CD14-positive monocyte (primary cell): ENCODE measurements around the gene KDM6B. TPM values are rescaled to one million over a fixed set of nuclear protein-coding genes. Genes with fewer than 3 reads are reported as not detected.

Experiments
- DNase-seq, 3 donors: peaks; one replicate each; pipeline ENCODE4 v3.0.0-alpha.2; 2011 to 2022
- H2AFZ ChIP-seq: 2 replicates; pipeline ENCODE4 v1.6.0; 2012; ENCODE audit warnings: mild to moderate bottlenecking, low read depth, low read length, inconsistent platforms; ENCODE audit not compliant: insufficient read depth, poor library complexity, severe bottlenecking
- H3K27ac ChIP-seq, 2 donors: 1 replicate in 1 of 2; 2 replicates in 1 of 2; pipeline ENCODE4 v1.5.1; 2012 to 2013; ENCODE audit warnings: low read length in 2 of 2, control low read depth in 1 of 2, inconsistent platforms in 1 of 2, low read depth in 1 of 2, mild to moderate bottlenecking in 1 of 2
- H3K27me3 ChIP-seq, 2 donors: one replicate each; pipeline versions ENCODE4 v1.6.0 to v1.6.1; 2011 to 2013; ENCODE audit warnings: low read length in 2 of 2; ENCODE audit not compliant: control insufficient read depth in 2 of 2, insufficient read depth in 2 of 2
- H3K36me3 ChIP-seq, 2 donors: replicated peaks in 1 of 2; 1 replicate in 1 of 2; 2 replicates in 1 of 2; pipeline versions ENCODE4 v1.5.1 to v1.6.1; 2012 to 2013; ENCODE audit warnings: low read length in 2 of 2, control low read depth in 1 of 2, inconsistent platforms in 1 of 2, mild to moderate bottlenecking in 1 of 2; ENCODE audit not compliant: insufficient read depth in 2 of 2, control insufficient read depth in 1 of 2
- H3K4me1 ChIP-seq, 2 donors: 1 replicate in 1 of 2; 2 replicates in 1 of 2; pipeline versions ENCODE4 v1.5.1 to v1.6.1; 2012 to 2013; ENCODE audit warnings: low read length in 2 of 2, control low read depth in 1 of 2, inconsistent platforms in 1 of 2, mild to moderate bottlenecking in 1 of 2, moderate library complexity in 1 of 2; ENCODE audit not compliant: insufficient read depth in 2 of 2, control insufficient read depth in 1 of 2
- H3K4me2 ChIP-seq: replicated peaks from 2 replicates; pipeline ENCODE3; 2012; ENCODE audit warnings: low read length, moderate library complexity, mild to moderate bottlenecking; ENCODE audit not compliant: poor library complexity, severe bottlenecking; ENCODE audit errors: extremely low read depth
- H3K4me3 ChIP-seq, 3 experiments: fragments of 200-600 bp in 1 of 3; sonication (generic) in 1 of 3; replicated peaks in 1 of 3; 1 replicate in 2 of 3; 2 replicates in 1 of 3; pipeline ENCODE4 v1.5.1; 2011 to 2013; ENCODE audit warnings: low read length in 3 of 3, mild to moderate bottlenecking in 3 of 3, control low read depth in 2 of 3, low read depth in 2 of 3, inconsistent platforms in 1 of 3, moderate library complexity in 1 of 3
- H3K79me2 ChIP-seq: 2 replicates; pipeline ENCODE4 v1.6.0; 2012; ENCODE audit warnings: mild to moderate bottlenecking, control low read depth, inconsistent platforms, low read length, moderate library complexity; ENCODE audit not compliant: insufficient read depth
- H3K9ac ChIP-seq: 2 replicates; pipeline ENCODE4 v1.6.0; 2017; ENCODE audit warnings: low read length, mild to moderate bottlenecking; ENCODE audit not compliant: insufficient read depth, poor library complexity, severe bottlenecking
- H3K9me3 ChIP-seq, 2 donors: replicated peaks in 1 of 2; 1 replicate in 1 of 2; 2 replicates in 1 of 2; pipeline versions ENCODE4 v1.5.1 to v1.6.1; 2012 to 2013; ENCODE audit warnings: low read length in 2 of 2, control low read depth in 1 of 2; ENCODE audit not compliant: control insufficient read depth in 1 of 2, insufficient read depth in 1 of 2
- H4K20me1 ChIP-seq: 2 replicates; pipeline ENCODE4 v1.6.0; 2012; ENCODE audit warnings: mild to moderate bottlenecking, low read length, control low read depth, moderate library complexity; ENCODE audit not compliant: insufficient read depth
- H3K27ac Mint-ChIP-seq, 7 donors: one replicate each; pipeline ENCODE4 v1.8.0; 2020; ENCODE audit warnings: mild to moderate bottlenecking in 7 of 7, mixed read lengths in 7 of 7, moderate library complexity in 6 of 7, inconsistent platforms in 2 of 7
- H3K27me3 Mint-ChIP-seq, 3 donors: one replicate each; pipeline ENCODE4 v1.8.0; 2021 to 2022; ENCODE audit warnings: low read depth in 3 of 3, mild to moderate bottlenecking in 3 of 3, mixed read lengths in 3 of 3, moderate library complexity in 3 of 3, inconsistent platforms in 1 of 3
- H3K36me3 Mint-ChIP-seq, 2 donors: one replicate each; pipeline ENCODE4 v1.8.0; 2020; ENCODE audit warnings: mixed read lengths in 2 of 2, inconsistent platforms in 1 of 2, mild to moderate bottlenecking in 1 of 2
- H3K4me1 Mint-ChIP-seq: one replicate; pipeline ENCODE4 v1.8.0; 2020; ENCODE audit warnings: mild to moderate bottlenecking, mixed read lengths
- H3K4me3 Mint-ChIP-seq, 2 donors: one replicate each; pipeline ENCODE4 v1.8.0; 2020; ENCODE audit warnings: mild to moderate bottlenecking in 2 of 2, mixed read lengths in 2 of 2, moderate library complexity in 1 of 2
- H3K9me3 Mint-ChIP-seq, 7 donors: one replicate each; pipeline ENCODE4 v1.8.0; 2020 to 2022; ENCODE audit warnings: mixed read lengths in 7 of 7, mild to moderate bottlenecking in 6 of 7, moderate library complexity in 6 of 7, inconsistent platforms in 2 of 7
- WGBS: methylation state at CpG from one replicate; pipeline ENCODE4 v1.1.5; 2013; ENCODE audit warnings: missing lambda C conversion rate; ENCODE audit not compliant: insufficient coverage; 5-methylcytosine and 5-hydroxymethylcytosine counted together
- intact Hi-C, 2 donors: fragments of 100-400 bp; cut with micrococcal nuclease; formaldehyde crosslinking; loops; one replicate each; pipeline versions ENCODE4 v1.15.0 to v1.15.1; 2023
- polyA plus RNA-seq, 3 donors: library from polyadenylated mRNA; depleted of rRNA in 1 of 3; unstranded in 2 of 3; stranded (reverse) in 1 of 3; fragments of 300-500 nt in 2 of 3; fragments of >200 nt in 1 of 3; fragmentation: Illumina TruSeq in 2 of 3; gene quantifications; 1 replicate in 2 of 3; 2 replicates in 1 of 3; pipeline ENCODE4 v1.2.3, GENCODE V29; 2012 to 2021
- TF ChIP-seq, protein P1 (sequence below): fragments of 200-600 bp; IDR thresholded peaks from one replicate; pipeline ENCODE4 v1.8.0; 2022; ENCODE audit warnings: antibody characterized with exemption, mild to moderate bottlenecking

The KDM6B gene
- polyA plus RNA-seq, 3 donors = 0.37 to 25.5 (median 0.44) TPM

DNA sequence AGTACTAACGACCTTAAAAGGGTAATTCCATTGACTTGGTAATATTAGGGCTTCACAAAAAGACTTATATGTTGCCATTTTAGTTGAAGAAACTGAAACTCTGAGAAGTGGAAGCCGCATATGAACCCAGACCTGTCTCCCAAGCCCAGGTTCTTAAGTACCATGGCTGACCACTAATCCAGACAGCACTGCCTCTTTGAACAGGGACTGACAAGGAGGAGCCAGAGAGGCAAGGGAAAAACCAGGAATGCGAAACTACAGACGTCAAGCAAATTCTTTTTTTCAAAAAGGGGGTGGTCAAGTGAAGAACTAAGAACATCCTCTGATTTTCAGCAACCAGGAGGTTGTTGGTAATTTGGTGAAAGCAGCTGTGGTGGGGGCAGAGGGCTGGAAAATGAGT lies 39.0 kb downstream of the KDM6B start:
- TF ChIP-seq, protein P1, sequence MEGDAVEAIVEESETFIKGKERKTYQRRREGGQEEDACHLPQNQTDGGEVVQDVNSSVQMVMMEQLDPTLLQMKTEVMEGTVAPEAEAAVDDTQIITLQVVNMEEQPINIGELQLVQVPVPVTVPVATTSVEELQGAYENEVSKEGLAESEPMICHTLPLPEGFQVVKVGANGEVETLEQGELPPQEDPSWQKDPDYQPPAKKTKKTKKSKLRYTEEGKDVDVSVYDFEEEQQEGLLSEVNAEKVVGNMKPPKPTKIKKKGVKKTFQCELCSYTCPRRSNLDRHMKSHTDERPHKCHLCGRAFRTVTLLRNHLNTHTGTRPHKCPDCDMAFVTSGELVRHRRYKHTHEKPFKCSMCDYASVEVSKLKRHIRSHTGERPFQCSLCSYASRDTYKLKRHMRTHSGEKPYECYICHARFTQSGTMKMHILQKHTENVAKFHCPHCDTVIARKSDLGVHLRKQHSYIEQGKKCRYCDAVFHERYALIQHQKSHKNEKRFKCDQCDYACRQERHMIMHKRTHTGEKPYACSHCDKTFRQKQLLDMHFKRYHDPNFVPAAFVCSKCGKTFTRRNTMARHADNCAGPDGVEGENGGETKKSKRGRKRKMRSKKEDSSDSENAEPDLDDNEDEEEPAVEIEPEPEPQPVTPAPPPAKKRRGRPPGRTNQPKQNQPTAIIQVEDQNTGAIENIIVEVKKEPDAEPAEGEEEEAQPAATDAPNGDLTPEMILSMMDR = no peak
- Mint-ChIP-seq H3K27me3 (no peaks in the 10 kb centered on the region), H3K9me3 (no peaks in the 10 kb centered on the region), H3K36me3 (peaks cover 5% of the 10 kb centered on the region in 2 donors), H3K4me3 (no peak overlapping the region), H3K4me1 (peaks cover 72% of the 10 kb centered on the region), H3K27ac (peak overlapping the region in 5 of 7 donors; percentile 9 to 62 (median 58))
- WGBS = 96% methylated on average over 3 of the region's 4 CpGs
- no peaks in the 10 kb centered on the region for H3K9me3 ChIP-seq
- H4K20me1 ChIP-seq = no peaks in the 10 kb centered on the region
- no peak overlapping the region for H3K4me2 ChIP-seq
- intact Hi-C loops = loop anchor here in 1 of 2 donors (1.0 kb wide), 1 partner anchor 10 kb away; no protein-coding TSS in a partner anchor
- no peak overlapping the region for H2AFZ ChIP-seq
- no peak overlapping the region for H3K4me3 ChIP-seq
- H3K4me1 ChIP-seq = peaks cover 63 to 83% of the 10 kb centered on the region in 2 donors
- DNase-seq = no peak
- no peaks in the 10 kb centered on the region for H3K36me3 ChIP-seq
- H3K27ac ChIP-seq = no peak overlapping the region
- no peaks in the 10 kb centered on the region for H3K27me3 ChIP-seq
- peaks cover 66% of the 10 kb centered on the region for H3K79me2 ChIP-seq
- H3K9ac ChIP-seq = no peak overlapping the region

DNA sequence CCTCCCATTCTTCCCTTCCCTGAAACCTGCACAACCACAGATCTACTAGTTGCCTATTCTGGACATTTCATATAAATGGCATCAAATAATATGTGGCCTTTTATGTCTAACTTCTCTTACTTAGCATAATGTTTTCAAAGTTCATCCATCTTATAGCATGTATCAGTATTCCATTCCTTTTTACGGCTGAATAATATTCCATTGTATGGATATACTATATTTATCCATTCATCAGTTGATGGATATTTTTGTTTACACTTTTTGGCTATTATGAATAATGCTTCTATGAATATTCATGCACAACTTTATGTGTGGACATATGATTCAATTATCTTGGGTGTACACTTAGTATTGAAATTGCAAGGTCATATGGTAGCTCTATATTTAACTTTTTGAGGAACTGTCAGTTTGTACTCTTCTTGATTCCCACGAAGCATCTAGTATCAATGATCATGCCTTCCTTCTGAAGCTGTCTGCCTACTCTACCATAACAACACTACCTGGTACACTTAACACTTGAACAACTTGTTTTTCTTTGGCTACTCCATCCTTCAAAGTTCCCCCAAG lies 41.9 kb downstream of the KDM6B start:
- Histone ChIP-seq H3K27ac (peak overlapping the region in 1 of 2 donors; percentile 39), H3K4me2 (peak overlapping the region; percentile 56), H3K4me3 (peak overlapping the region in 1 of 3 experiments; percentile 34), H3K4me1 (peaks cover 56 to 73% of the 10 kb centered on the region in 2 donors), H4K20me1 (no peaks in the 10 kb centered on the region), H3K79me2 (peaks cover 53% of the 10 kb centered on the region), H3K9me3 (no peaks in the 10 kb centered on the region), H3K36me3 (no peaks in the 10 kb centered on the region), H3K9ac (no peak overlapping the region), H2AFZ (peak overlapping the region; percentile 32), H3K27me3 (no peaks in the 10 kb centered on the region)
- no peak for DNase-seq
- intact Hi-C loops = no loop called here
- Mint-ChIP-seq H3K36me3 (peaks cover 5 to 8% of the 10 kb centered on the region in 2 donors), H3K9me3 (no peaks in the 10 kb centered on the region), H3K27ac (peak overlapping the region in 6 of 7 donors; percentile 64 to 83 (median 69)), H3K27me3 (no peaks in the 10 kb centered on the region), H3K4me3 (peak overlapping the region in 1 of 2 donors; percentile 81), H3K4me1 (peaks cover 50% of the 10 kb centered on the region)
- WGBS = 0% methylated on average over 1 of the region's 2 CpGs
- TF ChIP-seq, protein P1 = no peak
